GM18858 (cell line): ENCODE results near the gene PRR16.

Source experiments
- ATAC-seq: cut with Tn5 transposase; IDR thresholded peaks from one replicate; pipeline ENCODE4 v1.9.1; 2021; ENCODE audit not compliant: unreplicated experiment

The PRR16 gene

GRCh38 chr5:120706877-120707276, 242.8 kb downstream of the PRR16 start:
- no peak for ATAC-seq

GRCh38 chr5:120717381-120717780, 253.3 kb downstream of the PRR16 start:
- no peak for ATAC-seq

- ATAC-seq = no peak
Observed at GRCh38 chr5:120730214-120730613, 266.1 kb downstream of the PRR16 start.

- no peak for ATAC-seq
Observed at GRCh38 chr5:120734033-120734432, 269.9 kb downstream of the PRR16 start.

GRCh38 chr5:120735076-120735475, 271.0 kb downstream of the PRR16 start:
- no peak for ATAC-seq
